ENCODE results near the gene CLIC5. TPM values are rescaled to one million over a fixed set of nuclear protein-coding genes. Genes with fewer than 3 reads are reported as not detected.

The CLIC5 gene
- total RNA-seq, 1 experiment from 2014 or later, result 0.20 TPM

DNA sequence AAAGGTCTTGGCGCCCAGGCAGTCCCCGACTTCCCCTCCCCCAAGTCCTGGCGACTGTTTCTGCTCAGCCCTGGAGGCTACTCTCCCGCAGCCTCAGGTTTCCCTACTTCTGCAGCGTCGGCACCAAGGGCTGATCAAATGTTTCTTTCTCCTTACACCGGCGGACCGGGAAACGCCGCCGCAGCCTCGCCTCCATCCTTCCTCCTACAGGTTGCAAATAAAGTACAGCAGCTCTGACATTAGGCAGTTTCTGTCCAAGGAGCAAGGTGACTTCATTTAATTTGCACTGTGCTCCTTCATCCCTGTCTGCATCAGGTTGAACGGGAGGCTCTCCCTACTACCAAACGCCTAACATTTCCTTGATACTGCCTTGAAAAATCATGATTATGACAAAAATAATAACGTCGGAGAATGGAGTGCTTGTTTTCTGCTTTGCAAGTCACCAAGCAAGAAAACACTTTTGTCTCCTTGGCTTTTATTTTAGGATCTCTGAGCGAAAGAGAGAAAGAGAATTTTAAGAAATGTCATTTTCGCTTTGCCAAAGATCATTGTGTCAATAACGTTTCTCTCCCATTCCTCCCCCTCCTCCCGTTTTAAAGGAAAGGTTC, 1.0 kb downstream of the CLIC5 start:
- Mint-ChIP-seq H3K4me3 (peak overlapping the region; percentile 67 to 83), H3K27me3 (ENCODE audit: low read depth) (peaks cover 61% of the 10 kb centered on the region), H3K36me3 (ENCODE audit: insufficient read depth in 1 of 3, low read depth in 3 of 3) (no peaks in the 10 kb centered on the region; a peak in 1 of 7 replicates), H3K9me3 (peaks cover 0 to 6% of the 10 kb centered on the region in 2 experiments; a peak in 3 of 5 replicates), H3K4me1 (peaks cover 28 to 31% of the 10 kb centered on the region in 2 experiments), H3K27ac (no peak overlapping the region)
- Histone ChIP-seq H4K5ac (ENCODE audit: insufficient read length, low read depth, low read length) (no peak overlapping the region), H3K4ac (ENCODE audit: low read depth, low read length) (no peak overlapping the region), H3K4me2 (ENCODE audit: insufficient read depth, insufficient read length, low read length) (peak overlapping the region; percentile 82), H3K14ac (ENCODE audit: insufficient read depth, low read length) (no peak overlapping the region), H3K27me3 (ENCODE audit: insufficient read depth, low read length) (peaks cover 11% of the 10 kb centered on the region; the same call in 1 of the 2 replicates), H3T11ph (ENCODE audit: low read length) (no peak overlapping the region), H3K23me2 (ENCODE audit: insufficient read length, low read depth, low read length, poor library complexity, severe bottlenecking) (peaks cover 16% of the 10 kb centered on the region), H3K79me1 (ENCODE audit: insufficient read depth, low read depth, low read length, poor library complexity, severe bottlenecking) (no peaks in the 10 kb centered on the region), H3K9me3 (ENCODE audit: control insufficient read depth, low read depth, low read length) (peaks cover 6% of the 10 kb centered on the region), H3K18ac (ENCODE audit: insufficient read length, low read depth, low read length) (no peak overlapping the region), H2BK120ac (ENCODE audit: low read depth, low read length, poor library complexity, severe bottlenecking) (no peak overlapping the region), H2AFZ (ENCODE audit: low read length) (no peak overlapping the region), H4K20me1 (ENCODE audit: control insufficient read depth, insufficient read depth, insufficient read length) (no peaks in the 10 kb centered on the region), H2AK5ac (ENCODE audit: insufficient read length, low read length) (no peak overlapping the region), H3K9ac (ENCODE audit: extremely low read depth, insufficient read length, low read length) (no peak overlapping the region), H2BK5ac (ENCODE audit: insufficient read length, low read length) (no peak overlapping the region), H3K4me1 (ENCODE audit: insufficient read depth, low read length) (peaks cover 8% of the 10 kb centered on the region; the same call in 1 of the 2 replicates), H4K91ac (ENCODE audit: insufficient read length, low read depth, low read length) (no peak overlapping the region), H2BK15ac (ENCODE audit: low read depth, low read length) (no peak overlapping the region), H3K27ac (ENCODE audit: insufficient read length, low read depth, low read length) (no peak overlapping the region), H3K23ac (ENCODE audit: insufficient read length, low read depth, low read length) (no peak overlapping the region), H4K8ac (replicated peaks; ENCODE audit: insufficient read length, low read depth, low read length) (no peak overlapping the region), H2BK12ac (ENCODE audit: insufficient read length, low read depth, low read length) (no peak overlapping the region), H3K79me2 (ENCODE audit: insufficient read depth, low read length) (no peaks in the 10 kb centered on the region), H2BK20ac (ENCODE audit: low read depth, low read length, poor library complexity, severe bottlenecking) (no peak overlapping the region), H3K56ac (ENCODE audit: insufficient read length, low read depth, low read length) (no peak overlapping the region)
- TF ChIP-seq, protein P1, sequence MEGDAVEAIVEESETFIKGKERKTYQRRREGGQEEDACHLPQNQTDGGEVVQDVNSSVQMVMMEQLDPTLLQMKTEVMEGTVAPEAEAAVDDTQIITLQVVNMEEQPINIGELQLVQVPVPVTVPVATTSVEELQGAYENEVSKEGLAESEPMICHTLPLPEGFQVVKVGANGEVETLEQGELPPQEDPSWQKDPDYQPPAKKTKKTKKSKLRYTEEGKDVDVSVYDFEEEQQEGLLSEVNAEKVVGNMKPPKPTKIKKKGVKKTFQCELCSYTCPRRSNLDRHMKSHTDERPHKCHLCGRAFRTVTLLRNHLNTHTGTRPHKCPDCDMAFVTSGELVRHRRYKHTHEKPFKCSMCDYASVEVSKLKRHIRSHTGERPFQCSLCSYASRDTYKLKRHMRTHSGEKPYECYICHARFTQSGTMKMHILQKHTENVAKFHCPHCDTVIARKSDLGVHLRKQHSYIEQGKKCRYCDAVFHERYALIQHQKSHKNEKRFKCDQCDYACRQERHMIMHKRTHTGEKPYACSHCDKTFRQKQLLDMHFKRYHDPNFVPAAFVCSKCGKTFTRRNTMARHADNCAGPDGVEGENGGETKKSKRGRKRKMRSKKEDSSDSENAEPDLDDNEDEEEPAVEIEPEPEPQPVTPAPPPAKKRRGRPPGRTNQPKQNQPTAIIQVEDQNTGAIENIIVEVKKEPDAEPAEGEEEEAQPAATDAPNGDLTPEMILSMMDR (conservative IDR thresholded peaks at IDR 0.05), result no peak
- WGBS (ENCODE audit: extremely low coverage, insufficient read length, low lambda C conversion rate), result no CpG with 5 or more reads among the region's 21 CpGs
- DNase-seq, result peak; percentile 60

Measured in H9 (cell line).